GM19035 (cell line): ENCODE measurements around the gene ADPRH.
"Not testable (repeated sequence)": the region's sequence is repeated elsewhere in the genome, so short reads cannot be mapped to it uniquely, and the experiment has no call there.

Experiments used
- ATAC-seq: cut with Tn5 transposase; IDR thresholded peaks from one replicate; pipeline ENCODE4 v1.9.1; 2021; ENCODE audit not compliant: unreplicated experiment

ADPRH gene

DNA sequence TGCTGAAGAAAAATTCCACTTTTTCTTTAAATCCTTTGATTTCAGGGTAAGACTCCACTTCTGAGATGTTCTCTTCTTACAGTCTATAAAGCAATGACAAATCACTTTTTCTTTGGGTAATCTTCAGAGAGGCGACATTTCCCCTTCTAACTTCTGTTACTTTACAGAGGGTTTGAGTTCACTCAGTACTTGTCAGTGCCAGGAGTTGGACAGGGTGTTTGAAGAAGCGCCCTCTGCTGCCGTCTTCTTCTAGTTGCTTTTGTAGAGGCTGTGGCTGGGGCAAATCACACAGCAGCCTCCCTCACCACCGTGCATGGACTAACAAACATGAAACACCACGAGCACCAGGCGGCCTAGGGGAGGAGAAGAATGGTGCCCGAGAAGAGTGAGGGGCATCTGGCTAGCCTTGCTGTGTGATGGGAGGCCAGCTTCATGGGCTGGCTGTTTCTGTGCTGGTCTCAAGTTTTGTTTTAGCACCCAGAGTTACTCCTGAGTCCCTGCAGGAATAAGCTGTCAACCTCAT lies 19.8 kb upstream of the ADPRH start, which contains the start of gene CD80:
Gene CD80, minus strand, starts transcription at position 174 of the 523 bp plus-strand sequence. CDS start 1,886 bp downstream, outside the sequence.
- peak; percentile 52 for ATAC-seq

DNA sequence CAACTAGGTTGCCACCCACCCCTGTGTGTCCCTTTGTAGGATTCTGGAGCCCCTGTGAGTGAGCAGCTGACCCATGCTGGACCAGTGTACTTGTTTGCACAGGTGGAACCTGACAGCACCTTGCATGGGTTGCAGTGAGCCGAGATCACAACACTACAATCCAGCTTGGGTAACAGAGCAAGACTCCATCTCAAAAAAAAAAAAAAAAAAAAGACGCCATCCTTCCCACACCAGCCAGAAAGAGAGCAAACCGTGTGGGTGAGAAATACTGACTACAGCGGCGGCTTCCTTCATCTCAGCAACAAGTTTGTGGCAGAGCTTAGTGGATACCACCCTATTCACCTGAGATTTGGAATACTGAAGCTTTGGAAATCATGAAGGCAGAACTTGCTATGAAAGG lies 19.1 kb upstream of the ADPRH start:
- no peak for ATAC-seq

DNA sequence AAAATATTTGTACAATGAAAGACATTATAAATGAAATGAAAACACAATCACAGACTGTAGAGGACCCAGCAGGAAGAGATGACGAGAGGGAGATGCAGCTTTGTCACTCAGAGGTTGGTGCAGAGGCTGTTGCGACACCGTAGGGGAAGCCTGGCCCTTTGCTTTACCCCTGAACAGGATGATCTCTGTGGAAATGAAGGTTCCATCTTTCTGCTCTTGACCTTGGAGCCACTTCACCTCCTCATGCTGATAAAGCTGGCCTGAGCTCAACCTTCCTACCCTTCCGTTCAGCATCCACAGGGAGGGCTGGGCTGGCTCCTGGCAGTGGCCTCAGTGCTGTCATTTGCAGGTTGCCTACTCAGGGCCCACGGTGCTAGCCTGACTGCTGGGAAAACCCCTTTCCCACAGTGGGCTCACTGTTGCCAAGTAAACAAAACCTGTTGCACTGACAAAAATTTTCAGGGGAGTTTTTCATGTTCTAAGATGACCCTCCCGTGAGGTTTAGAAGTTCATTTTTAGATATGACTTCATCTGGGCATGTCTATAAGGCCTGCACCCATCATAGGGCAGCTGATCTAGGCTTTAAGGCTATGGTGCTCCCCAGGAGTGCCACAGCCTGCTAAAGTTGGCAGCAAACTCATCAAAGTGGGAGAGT lies 16.9 kb upstream of the ADPRH start:
- peak; percentile 70 for ATAC-seq

DNA sequence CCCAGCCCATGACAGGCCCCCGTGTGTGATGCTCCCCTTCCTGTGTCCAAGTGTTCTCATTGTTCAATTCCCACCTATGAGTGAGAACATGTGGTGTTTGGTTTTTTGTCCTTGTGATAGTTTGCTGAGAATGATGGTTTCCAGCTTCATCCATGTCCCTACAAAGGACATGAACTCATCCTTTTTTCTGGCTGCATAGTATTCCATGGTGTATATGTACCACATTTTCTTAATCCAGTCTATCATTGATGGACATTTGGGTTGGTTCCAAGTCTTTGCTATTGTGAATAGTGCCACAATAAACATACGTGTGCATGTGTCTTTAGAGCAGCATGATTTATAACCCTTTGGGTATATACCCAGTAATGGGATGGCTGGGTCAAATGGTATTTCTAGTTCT lies 16.0 kb upstream of the ADPRH start:
- ATAC-seq = not testable (repeated sequence)

DNA sequence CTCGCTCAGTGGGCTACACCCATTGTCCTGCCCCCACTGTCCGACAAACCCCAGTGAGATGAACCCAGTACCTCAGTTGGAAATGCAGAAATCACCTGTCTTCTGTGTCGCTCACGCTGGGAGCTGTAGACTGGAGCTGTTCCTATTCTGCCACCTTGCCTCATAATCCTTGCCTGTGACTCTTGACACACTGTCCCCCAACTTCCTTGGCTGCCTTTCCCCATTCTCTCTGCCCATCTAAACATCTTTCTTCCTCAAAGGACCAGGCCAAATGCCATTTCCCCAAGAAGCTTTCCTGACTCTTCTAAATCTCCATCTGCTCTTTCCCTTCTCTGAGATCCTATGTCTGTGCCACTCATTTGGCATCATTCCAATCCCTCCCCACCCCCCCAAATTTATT lies 10.1 kb upstream of the ADPRH start:
- no peak for ATAC-seq

DNA sequence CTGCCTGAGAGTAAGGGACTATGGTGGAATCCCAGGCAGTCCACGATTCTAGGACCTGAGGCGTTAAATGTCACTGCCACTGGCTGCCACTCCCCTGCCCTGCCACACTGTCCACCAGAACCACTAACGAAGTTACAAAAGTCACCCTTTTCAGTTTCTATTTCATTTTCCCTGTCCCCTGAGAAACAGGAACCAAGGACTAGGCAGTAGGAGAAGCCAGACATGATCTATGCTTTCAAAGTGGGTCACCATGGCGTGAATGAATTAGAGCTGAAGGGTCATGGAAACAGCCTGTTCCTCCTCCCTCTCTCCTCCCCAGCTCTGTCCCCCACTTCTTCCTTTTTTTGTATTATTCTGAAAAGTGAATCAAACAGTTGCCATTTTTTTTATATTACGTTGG lies 9.1 kb upstream of the ADPRH start:
- ATAC-seq = no peak

DNA sequence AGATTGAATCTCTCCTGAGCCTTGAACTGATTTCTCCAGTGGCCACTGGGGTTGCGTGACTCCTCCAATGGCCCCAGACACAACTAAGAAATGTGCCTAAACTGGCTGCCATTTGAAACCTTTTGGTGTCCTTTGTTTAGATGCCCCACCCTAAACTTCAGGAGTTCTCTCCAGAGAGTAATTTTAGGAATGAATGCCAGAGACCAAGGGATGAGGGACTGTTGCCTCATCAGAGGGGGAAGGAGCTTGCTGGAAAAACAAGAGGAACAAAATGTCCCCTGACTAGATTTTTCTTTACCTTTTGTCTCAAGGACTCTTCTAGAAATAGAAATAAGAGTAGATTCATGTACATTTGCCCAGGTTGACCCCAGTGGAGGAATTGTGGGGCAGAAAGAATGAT lies 8.1 kb upstream of the ADPRH start:
- ATAC-seq = no peak

DNA sequence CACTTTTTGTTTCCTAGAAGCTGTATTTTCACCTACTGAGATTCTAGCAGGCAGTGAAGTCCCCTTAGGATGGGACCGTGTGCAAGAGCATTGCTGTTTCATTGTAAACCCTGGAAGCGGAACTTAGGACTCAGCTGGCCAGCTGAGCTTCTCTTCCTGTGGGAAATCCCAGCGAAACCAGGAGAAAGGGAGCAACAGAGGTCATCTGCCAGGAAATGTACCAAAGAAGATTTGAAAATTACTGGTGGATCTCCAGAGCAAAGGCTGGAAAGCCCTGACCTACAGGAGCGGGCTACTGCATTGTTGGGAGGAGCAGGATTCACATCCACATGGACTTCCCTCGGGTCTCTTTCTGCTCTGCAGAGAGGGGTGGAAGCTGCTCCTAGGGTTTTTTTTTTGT lies 7.6 kb upstream of the ADPRH start:
- ATAC-seq = no peak

DNA sequence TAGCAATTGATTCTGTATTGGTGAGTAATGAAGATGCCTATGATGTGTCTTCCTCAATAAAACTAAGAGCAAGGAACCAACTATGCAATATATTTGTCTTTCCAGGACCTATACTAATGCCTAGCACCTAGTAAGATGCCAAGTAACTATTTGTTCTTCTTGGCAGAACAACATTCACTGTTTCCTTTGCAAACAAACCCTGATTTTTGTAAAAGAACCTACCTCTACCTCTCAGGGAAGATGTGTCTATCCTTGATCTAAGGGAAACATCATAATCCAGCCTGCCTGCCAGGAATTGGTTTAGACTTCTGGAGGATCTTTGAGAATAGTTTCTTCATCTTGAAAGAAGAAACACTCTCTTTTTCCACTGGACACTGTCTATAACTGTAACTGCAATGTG lies 3.8 kb upstream of the ADPRH start:
- ATAC-seq = no peak

DNA sequence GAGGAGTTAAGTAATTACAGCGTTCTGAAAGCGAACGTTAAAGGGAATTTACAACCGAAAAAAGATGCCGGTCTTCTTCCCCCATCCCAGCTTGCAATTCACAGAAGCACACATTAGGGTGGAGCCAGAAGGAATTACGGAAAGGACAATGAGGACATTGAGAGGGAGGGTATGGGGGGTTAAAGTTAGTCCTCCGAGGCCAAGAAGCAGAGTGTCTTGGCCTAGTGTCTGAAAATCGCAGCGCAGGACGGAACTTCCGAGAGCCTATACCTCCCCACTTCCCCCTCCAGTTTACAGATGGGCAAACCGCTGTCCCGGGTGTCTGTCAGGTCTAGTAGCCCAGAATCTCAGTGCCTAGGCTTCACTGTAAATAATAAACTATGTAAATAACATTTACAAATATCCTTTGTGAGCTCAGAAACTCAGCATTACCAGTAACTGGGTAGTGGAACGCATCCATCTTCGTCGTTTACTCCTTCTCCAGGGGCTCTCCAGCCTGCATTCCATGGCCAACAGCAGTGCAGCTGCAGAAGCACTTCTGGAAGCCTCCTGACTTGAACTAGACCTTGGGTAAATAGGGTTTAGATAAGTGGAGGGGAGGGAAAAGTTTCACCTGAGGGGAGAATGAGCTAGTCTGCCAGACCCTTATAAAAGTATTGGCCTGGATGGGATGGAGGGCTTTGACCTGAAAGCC lies 922 bp downstream of the ADPRH start:
- peak; percentile 67 for ATAC-seq

DNA sequence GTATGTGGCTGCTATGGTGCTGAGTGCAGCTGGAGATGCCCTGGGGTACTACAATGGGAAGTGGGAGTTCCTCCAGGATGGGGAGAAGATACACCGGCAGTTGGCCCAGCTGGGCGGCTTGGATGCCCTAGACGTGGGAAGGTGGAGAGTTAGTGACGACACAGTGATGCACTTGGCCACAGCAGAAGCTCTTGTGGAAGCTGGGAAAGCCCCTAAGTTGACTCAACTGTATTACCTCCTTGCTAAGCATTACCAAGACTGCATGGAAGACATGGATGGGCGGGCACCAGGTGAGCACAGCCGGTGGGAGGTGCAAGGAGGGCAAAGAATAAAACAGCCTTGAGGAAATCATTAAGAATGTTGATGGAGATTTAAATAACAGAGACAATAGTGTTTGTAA lies 2.9 kb downstream of the ADPRH start:
- peak; percentile 29 for ATAC-seq

DNA sequence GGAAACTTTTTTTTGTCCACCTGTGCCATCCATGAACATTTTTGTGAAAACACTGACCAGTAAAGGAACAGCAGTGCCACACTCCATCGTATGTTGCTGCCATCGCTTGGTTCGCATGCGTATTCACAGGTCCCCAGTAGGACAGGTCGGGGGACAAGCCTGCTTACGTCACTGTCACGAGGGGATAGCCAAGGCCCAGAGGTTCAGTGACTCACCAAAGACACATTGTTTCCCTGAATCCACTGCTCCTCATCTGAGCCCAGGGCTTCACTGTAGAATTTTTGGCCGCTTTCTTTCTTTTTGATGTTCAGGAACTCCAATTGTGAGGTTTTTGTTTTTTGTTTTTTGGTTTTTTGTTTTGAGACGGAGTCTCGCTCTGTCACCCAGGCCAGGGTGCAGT lies 5.9 kb downstream of the ADPRH start:
- no peak for ATAC-seq

DNA sequence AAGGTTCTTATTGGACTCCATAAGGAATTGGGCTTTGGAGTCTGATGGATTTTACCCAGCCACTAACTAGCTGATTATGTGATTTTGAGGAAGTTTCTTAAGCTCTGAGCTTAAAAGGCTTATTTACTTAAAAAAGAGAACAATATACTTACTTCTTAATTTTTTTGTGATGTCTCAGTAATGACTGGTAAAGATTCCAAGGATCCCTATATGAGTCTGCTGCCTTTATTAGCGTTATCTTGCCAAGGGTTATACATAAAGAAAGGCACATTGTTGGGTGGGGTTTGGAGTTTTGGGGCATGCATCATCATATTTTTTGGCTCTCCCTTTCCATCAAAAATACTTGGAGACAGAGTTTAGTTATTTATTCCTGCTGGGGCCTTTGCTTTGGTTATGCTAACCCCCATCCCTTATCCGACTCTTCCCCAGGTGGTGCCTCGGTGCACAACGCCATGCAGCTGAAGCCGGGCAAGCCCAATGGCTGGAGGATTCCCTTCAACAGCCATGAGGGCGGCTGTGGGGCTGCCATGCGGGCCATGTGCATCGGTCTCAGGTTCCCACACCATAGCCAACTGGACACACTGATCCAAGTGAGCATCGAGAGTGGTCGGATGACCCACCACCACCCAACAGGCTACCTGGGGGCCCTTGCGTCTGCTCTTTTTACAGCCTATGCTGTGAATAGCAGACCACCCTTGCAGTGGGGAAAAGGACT lies 6.7 kb downstream of the ADPRH start:
- no peak for ATAC-seq

DNA sequence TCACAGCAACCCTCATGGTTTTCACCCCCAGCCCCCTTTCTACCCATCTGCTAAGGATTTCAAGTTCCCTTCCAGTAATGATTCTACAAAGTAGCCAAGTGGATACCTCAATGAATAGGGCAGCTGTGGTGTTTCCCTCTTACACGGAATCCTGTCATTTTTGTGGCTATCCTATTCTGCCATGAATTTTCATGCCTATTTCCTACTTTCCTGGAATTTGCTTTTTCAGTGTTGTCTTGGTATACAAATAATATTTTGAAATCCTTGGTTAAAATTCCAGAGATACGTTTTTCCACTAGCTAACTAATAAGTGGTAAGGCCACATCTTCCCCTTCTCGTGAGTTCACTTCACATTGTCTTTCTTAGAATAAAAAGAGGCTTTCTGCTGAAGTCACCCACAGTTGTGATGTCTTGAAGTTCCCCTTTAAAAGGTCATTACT lies 7.5 kb downstream of the ADPRH start:
- no peak for ATAC-seq

DNA sequence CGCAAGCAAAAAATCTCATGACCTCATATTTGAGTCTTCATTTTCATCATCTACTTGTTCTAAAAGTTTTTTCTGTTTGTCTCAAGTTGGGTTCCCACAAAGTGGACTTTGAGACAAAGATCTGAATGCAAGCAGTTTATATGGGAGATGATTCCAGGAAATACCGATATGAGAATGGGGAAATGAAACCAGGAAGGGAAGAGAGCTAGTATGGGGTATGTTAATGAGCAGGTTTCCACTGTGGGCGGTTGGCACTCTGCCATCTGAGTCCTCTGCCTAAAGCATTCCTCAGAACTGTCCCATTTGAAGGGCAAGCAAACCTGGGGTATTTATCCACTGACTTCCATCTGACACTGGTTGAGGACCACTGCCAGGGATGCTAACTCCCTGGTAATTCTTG lies 8.8 kb downstream of the ADPRH start:
- no peak for ATAC-seq

DNA sequence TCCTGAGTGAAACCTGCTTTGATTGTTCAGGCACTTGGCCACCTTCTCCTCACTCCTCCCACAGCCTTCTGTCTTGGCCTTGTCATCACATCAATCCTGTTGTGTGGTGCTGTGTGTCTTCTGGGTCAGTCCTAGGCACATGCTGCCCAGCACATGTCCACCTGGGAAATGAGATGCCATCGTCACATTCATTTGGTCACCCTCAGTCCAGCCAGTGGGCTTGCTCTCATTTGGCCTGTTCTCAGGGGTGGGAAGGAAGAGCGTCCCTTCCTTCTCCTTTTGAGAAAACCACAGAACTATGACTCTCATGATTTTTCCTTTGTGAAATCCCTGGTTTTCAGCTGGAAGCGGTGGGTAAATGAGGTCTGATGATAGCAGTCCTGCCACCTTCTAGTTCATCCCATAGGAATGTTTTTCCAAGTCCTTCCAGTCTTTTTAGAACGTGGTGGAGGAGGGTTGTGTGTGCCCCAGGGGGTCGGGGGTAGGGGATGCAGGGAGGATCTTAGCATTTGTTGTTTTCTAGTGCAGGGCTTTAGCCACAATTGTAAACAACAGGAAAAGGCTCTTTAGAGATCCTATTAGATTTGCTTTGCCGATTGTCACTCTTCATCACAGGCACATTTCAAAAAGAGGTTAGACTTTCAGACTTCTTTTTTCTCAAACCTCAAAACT lies 9.9 kb downstream of the ADPRH start:
- no peak for ATAC-seq

DNA sequence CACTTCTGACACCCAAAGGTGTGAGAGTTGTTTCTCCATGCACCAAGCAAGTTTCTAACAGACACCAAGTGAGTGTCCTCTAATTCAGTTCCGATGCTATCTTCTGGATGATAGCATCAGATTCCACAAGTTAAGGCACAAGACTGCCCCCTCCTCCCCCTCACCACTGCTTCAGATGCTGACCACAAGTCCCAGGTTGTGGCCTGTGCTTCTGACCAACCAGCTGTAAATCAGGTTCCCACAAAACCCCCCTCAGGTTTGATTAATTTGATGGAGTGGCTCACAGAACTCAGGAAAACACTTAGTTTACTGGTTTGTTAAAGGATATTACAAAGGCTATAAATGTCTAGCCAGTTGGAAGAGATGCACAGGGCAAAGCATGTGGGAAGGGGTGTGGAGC lies 11.4 kb downstream of the ADPRH start:
- no peak for ATAC-seq

DNA sequence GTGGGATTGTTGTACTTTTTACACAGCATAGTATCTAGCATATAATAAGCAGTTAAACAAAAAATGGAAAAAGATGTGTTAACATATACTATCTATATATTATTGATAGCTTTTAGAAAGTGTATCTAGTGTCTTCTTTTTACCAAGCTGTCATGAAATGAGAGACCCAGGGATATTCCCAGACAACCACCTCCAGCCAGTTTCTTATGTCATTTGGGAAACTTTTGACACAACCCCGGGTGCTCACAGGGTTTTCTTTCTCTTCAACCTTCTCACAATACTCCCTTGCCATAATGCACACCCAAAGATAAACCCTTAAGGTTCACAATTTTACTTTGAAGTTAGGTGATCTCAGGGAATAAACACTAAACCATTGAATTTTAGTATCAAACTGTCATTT lies 13.6 kb downstream of the ADPRH start:
- no peak for ATAC-seq

DNA sequence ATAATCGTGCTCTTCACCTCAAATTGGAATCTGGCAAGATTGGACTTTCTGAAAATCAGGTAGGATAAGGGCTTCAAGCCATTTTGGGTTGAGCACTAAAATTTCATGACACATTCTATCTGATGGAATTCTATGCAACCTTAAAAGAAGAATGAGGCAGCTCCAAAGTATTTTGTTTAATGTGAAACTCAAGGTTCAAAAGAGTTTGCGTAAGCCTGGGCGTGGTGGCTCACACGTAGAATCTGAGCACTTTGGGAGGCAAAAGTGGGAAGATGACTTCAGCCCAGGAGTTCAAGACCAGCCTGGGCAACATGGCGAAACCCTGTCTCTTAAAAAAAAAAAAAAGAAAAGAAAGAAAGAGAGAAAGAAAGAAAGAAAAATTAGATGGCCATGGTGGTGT lies 14.8 kb downstream of the ADPRH start:
- no peak for ATAC-seq

DNA sequence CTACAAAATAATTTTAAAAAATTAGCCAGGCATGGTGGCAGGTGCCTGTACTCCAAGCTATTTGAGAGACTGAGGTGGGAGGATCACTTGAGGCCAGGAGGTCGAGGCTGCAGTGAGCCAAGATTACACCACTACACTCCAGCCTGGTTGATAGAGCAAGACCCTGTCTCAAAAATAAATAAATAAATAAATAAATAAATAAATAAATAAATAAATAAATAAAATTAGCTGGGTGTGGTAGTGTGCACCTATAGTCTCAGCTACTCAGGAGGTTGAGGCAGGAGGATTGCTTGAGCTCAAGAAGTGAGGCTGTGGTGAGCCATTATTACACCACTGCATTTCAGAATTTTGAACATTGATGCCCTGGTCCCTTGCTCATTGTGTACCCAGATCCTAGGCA lies 15.6 kb downstream of the ADPRH start:
- ATAC-seq = not testable (repeated sequence)

DNA sequence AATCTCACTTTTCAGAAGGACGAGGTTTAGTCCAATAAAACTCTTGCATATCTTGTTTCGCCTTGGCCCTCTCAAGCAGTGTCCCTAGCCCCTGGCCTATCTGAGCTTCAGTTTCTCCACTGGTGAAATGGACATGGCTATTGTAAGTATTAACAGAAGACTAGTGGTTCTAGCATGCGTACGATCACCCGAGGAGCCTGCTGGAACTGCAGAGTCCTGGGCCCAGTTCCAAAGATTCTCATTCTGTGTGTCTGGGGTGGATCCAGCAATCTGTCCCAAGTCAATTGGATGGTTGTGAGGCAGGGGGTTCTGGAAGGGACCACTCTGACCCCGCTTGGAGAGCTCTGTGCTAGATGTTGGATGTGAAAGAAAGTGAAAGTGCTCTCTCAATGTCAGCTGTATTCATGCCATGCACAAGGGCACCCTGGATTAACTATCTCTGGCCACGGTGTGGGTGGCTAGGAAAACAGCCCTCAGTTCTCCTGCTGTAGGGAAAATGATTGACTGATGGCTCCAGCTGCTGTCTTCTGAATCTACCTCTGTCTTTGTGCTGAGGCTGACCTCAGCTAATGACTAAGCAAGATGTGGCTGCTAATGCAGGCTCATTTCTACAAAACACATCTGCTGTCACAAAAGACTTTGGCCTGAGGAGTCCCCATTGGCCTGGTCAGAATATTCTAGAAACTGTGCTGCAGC lies 16.5 kb downstream of the ADPRH start:
- ATAC-seq = no peak
